Measurements from ENCODE around the gene STAB1.

The STAB1 gene

GRCh38 chr3:52494886-52495495 is at the start of gene STAB1:
STAB1 (plus strand) TSS chr3:52495338; CDS start chr3:52495414, 76 bp downstream.
- no peak for DNase-seq

GRCh38 chr3:52446042-52446441 is 49.1 kb upstream of the STAB1 start:
- no peak for DNase-seq

- peak; percentile 80 for DNase-seq
These were observed 48.3 kb upstream of the STAB1 start for GRCh38 chr3:52446631-52447511.

- DNase-seq: no peak
These were observed 47.4 kb upstream of the STAB1 start for GRCh38 chr3:52447512-52448355.

GRCh38 chr3:52450489-52451236 is 44.5 kb upstream of the STAB1 start:
- no peak for DNase-seq

GRCh38 chr3:52451237-52452083 is 43.7 kb upstream of the STAB1 start:
- no peak for DNase-seq

- DNase-seq: no peak
These were observed 43.0 kb upstream of the STAB1 start for GRCh38 chr3:52452126-52452525.

- no peak for DNase-seq
These were observed 42.4 kb upstream of the STAB1 start for GRCh38 chr3:52452570-52453221.

GRCh38 chr3:52453496-52454249 is 41.5 kb upstream of the STAB1 start, which contains the start of gene TNNC1:
TNNC1 (minus strand) TSS chr3:52454041; CDS start chr3:52454015, 26 bp downstream.
- peak; percentile 94 for DNase-seq

- DNase-seq: no peak
These were observed 40.7 kb upstream of the STAB1 start for GRCh38 chr3:52454250-52454937.

- DNase-seq: no peak
These were observed 40.2 kb upstream of the STAB1 start for GRCh38 chr3:52454938-52455282.

GRCh38 chr3:52455283-52456168 is 39.6 kb upstream of the STAB1 start, which contains the start of gene NISCH:
NISCH (plus strand) TSS chr3:52455604; CDS start chr3:52455642, 38 bp downstream.
- peak; percentile 93 for DNase-seq

- no peak for DNase-seq
These were observed 38.9 kb upstream of the STAB1 start for GRCh38 chr3:52456169-52456799.

GRCh38 chr3:52456800-52457183 is 38.3 kb upstream of the STAB1 start:
- DNase-seq: no peak

- DNase-seq: no peak
These were observed 36.9 kb upstream of the STAB1 start for GRCh38 chr3:52458031-52458760.

GRCh38 chr3:52458770-52459545 is 36.2 kb upstream of the STAB1 start:
- DNase-seq: no peak

Measured in islet precursor cell (in vitro differentiated cells).